ENCODE results near the gene SCYGR1.
"Not testable (repeated sequence)": the region's sequence is repeated elsewhere in the genome, so short reads cannot be mapped to it uniquely, and the experiment has no call there.

Gene SCYGR1

GRCh38 chr2:227387583-227387982, at the start of gene SCYGR1:
SCYGR1 (minus strand) TSS chr2:227387949; CDS start chr2:227387949, 0 bp downstream.
- DNase-seq, result not testable (repeated sequence)

GRCh38 chr2:227436436-227437174, 48.9 kb upstream of the SCYGR1 start:
- no peak for DNase-seq

- DNase-seq, result no peak
Measured at GRCh38 chr2:227433171-227433570, 45.4 kb upstream of the SCYGR1 start.

GRCh38 chr2:227430639-227431038, 42.9 kb upstream of the SCYGR1 start:
- DNase-seq, result no peak

GRCh38 chr2:227428731-227429285, 41.1 kb upstream of the SCYGR1 start:
- DNase-seq, result no peak

- DNase-seq, result no peak
Measured at GRCh38 chr2:227423656-227424499, 36.1 kb upstream of the SCYGR1 start.

- DNase-seq, result no peak
Measured at GRCh38 chr2:227420087-227421052, 32.6 kb upstream of the SCYGR1 start.

GRCh38 chr2:227416701-227417100, 29.0 kb upstream of the SCYGR1 start:
- no peak for DNase-seq

GRCh38 chr2:227415538-227416424, 28.0 kb upstream of the SCYGR1 start:
- no peak for DNase-seq

GRCh38 chr2:227414846-227415245, 27.1 kb upstream of the SCYGR1 start:
- no peak for DNase-seq

- no peak for DNase-seq
Measured at GRCh38 chr2:227413371-227413770, 25.6 kb upstream of the SCYGR1 start.

GRCh38 chr2:227412877-227413276, 25.1 kb upstream of the SCYGR1 start:
- no peak for DNase-seq

- DNase-seq, result no peak
Measured at GRCh38 chr2:227411990-227412350, 24.2 kb upstream of the SCYGR1 start.

GRCh38 chr2:227411320-227411989, 23.7 kb upstream of the SCYGR1 start:
- no peak for DNase-seq

GRCh38 chr2:227410191-227410590, 22.4 kb upstream of the SCYGR1 start:
- DNase-seq, result no peak

GRCh38 chr2:227407591-227408151, 19.9 kb upstream of the SCYGR1 start:
- DNase-seq, result no peak

- DNase-seq, result peak; percentile 37
Measured at GRCh38 chr2:227406177-227407031, 18.7 kb upstream of the SCYGR1 start.

- DNase-seq, result no peak
Measured at GRCh38 chr2:227404585-227405271, 17.0 kb upstream of the SCYGR1 start.

GRCh38 chr2:227402959-227403358, 15.2 kb upstream of the SCYGR1 start:
- DNase-seq, result no peak

All from GOT3 (cell line).